SKM-1 treated with dmso at 0.1 percent for 144 hours (cell line): Measurements from ENCODE around the gene RFXANK.
"Not testable (repeated sequence)": the region's sequence is repeated elsewhere in the genome, so short reads cannot be mapped to it uniquely, and the experiment has no call there.

ENCODE experiments used
- DNase-seq: peaks from one replicate; lab custom pipeline; 2025; ENCODE audit not compliant: unreplicated experiment; lab: John Stamatoyannopoulos, UW

The RFXANK gene

GRCh38 chr19:19192078-19192882, at the start of gene RFXANK, which contains the start of gene BORCS8:
Gene RFXANK (plus strand): TSS chr19:19192258. CDS start chr19:19193947, 1,689 bp downstream.
Gene BORCS8 (minus strand): TSS chr19:19192152. CDS start chr19:19192117, 35 bp downstream.
- DNase-seq = peak; percentile 99

DNA sequence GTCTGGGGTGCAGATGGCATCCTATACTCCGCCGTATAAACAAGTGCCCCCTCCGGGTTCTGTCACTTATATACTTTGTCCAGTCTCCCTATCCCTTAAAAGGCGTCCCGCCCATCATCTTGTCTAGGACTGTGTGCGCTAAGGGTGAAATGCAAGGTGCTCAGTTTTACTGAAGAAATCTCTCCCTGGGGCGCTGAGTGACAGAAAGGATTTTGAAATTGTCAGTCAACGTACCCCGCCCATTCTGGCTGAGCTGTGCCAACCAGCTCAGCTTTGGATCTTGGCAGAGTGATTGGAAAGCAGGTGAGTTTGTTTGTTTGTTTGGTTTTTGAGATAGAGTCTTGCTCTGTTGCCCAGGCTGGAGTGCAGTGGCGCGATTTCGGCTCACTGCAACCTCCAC, 49.7 kb upstream of the RFXANK start:
- no peak for DNase-seq

GRCh38 chr19:19145281-19145680, 46.8 kb upstream of the RFXANK start:
- no peak for DNase-seq

- DNase-seq = no peak
Measured at GRCh38 chr19:19145684-19146608, 46.1 kb upstream of the RFXANK start.

- no peak for DNase-seq
Measured at GRCh38 chr19:19146865-19147264, 45.2 kb upstream of the RFXANK start.

GRCh38 chr19:19147344-19147743, 44.7 kb upstream of the RFXANK start:
- DNase-seq = no peak

- not testable (repeated sequence) for DNase-seq
Measured at GRCh38 chr19:19148504-19148903, 43.6 kb upstream of the RFXANK start.

DNA sequence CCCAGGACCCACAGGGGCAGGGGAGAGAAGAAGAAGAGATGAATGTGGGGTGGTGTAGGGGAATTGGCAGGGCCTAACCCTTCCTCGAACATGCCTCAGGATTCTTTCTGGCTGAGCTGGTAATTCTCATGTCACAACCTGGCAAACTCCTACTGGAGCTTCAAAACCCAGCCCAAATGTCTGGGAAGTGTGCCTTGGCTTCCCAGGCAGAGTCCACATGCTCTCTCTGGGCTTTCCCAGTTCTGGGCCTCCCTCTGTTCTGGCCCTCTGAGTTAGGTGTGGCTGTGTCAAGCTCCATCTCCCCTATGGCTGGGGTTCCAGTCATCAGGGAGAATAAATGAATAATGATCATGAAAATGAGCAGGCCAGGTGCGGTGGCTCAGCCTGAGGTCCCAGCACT, 42.6 kb upstream of the RFXANK start:
- no peak for DNase-seq

GRCh38 chr19:19151418-19151817, 40.6 kb upstream of the RFXANK start:
- no peak for DNase-seq

DNA sequence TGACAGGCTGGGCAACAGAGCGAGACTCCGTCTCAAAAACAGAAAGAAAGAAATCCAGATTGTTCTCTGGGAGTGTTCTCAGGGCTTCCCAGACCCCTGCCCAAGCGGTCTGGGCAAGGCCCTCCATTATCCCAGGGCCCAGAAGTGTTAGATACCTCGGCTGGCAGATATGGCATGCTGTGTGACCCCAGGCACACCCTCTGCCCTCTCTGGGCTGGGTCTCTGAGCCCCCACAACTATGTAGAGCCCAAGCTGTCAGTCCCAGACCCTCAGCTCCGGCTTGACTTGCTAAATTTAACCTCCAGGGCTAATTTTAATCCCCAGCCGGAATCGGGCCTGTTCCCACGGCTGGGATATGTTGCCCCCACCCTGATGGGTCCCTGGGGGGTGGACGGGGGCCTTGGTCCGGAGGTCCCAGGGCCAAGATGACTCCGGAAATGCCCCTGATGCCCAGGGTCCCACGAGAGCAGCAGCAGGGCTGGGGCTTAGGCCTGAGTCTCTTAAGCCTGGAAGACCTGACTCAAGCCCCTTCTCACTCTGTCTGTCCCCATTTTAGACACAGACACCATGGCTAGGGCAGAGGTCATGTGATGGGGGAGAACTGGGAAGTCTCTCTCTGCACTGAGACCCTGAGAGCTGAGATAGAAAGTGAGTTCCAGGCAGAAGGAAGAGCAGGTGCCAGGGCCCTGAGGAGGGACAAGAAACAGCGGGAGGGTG, 39.2 kb upstream of the RFXANK start:
- no peak for DNase-seq

- no peak for DNase-seq
Measured at GRCh38 chr19:19154768-19155494, 37.1 kb upstream of the RFXANK start.

- DNase-seq = no peak
Measured at GRCh38 chr19:19155495-19156219, 36.4 kb upstream of the RFXANK start.

DNA sequence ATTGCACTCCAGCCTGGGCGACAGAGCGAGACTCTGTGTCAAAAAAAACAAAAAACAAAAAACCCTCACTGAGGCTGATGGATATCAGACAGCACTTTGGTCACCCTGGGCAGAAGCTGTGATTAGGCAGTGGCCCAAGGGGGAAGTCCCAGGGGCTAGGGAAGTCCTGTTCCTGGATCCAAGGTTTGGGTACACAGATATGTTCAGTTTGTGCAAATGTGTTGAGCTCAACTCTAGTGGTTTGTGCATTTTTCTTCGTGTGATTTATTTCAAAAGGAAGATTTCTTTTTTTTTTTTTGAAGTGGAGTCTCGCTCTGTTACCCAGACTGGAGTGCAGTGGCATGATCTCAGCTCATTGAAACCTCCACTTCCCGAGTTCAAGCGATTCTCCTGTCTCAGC, 34.2 kb upstream of the RFXANK start:
- DNase-seq = no peak

DNA sequence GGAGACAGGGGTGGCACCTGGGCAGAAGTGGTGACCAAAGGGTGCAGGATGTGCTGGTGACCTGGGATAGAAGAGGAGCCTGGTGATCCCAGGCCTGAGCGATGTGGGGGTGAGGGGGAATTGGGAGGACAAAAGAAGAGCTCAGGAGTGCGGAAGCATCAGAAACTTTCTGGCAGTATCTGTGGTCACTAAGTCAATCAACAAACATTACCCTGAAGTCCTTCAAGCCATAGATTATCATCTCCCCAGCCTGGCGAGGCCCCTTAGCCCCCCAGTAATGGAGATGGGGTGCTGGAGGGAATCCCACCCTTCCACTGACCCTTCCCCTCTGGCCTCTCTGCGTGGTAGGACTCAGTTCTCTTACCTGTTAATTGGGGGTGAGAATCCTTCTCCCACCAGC, 32.5 kb upstream of the RFXANK start:
- no peak for DNase-seq

- DNase-seq = no peak
Measured at GRCh38 chr19:19160461-19161035, 31.5 kb upstream of the RFXANK start.

DNA sequence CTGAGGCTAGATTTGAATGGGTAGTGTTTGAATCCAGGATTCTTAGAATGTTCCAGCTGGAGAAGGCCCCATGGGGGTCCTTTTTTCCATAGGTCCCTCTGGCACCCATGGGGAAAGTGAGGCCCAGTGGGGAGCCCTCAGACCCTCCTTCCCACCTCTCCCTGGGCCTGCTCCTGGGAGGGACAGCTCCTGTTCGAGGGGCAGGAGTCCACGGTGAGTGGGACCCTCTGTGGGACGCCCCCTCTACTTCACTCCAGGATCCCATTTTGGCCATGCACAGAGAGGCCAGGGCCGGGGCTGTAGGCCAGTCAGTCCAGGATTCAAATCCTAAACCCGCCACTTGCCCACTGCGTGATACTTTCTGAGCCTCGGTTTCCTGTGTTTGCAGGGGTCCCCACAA, 29.6 kb upstream of the RFXANK start:
- no peak for DNase-seq

DNA sequence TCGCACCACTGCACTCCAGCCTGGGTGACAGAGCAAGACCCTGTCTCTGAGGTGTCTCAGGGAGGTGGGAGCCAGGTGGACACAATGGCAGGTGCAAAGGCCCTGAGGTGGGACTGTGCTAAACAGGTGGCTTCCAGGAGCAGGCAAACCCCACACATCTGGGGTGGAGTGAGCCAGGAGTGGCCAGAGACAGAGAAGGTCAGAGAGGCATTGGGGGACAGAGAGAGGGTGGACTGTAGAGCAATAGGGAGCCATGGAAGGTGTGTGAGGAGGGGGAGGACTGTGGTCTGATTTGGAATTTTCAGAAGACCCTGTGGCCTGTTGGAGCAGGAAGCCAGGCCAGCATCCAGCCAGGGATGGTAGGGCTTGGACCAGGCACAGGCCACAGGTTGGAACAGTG, 26.7 kb upstream of the RFXANK start:
- DNase-seq = no peak

- DNase-seq = no peak
Measured at GRCh38 chr19:19167612-19168011, 24.4 kb upstream of the RFXANK start.

DNA sequence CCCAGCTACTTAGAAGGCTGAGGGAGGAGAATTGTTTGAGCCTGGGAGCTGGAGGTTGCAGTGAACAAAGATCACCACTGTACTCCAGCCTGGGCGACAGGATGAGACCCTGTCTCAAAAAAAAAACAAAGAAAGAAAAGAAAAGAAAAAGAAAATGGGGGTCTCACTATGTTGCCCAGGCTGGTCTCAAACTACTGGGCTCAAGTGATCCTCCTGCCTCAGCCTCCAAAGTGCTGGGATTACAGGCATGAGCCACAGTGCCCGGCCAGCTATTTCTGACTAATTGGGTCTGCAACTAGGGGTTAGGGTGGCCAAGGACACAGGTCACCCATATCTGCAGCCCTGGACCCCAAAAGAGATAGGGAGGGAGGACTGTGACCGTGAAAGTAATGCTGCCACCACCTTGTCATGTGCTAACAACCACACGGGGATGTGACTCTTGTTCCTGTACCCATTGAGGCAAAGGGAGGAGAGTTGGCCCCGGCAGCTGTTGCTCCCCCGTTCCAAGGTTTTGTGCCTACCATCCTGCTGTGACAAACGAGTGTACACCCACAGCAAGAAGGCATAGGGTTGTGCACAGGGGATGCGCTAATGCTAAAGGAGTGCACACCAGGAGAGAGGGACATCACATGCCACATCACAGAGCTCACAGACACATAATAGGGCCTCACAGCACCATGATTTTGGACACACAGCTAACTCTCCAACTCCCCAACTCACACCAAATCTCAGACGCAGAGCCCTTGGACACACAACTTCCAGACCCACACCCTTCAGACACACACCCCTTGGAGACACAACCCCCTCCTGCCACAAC, 22.6 kb upstream of the RFXANK start:
- DNase-seq = no peak
